Measurements from ENCODE around the gene INTS7.

GRCh38 chr1:211891708-211892107 is 143.6 kb downstream of the INTS7 start:
- TF ChIP-seq CTCF (conservative IDR thresholded peaks at IDR 0.05; ENCODE audit: low read depth, low read length) (no peak), USF2 (IDR thresholded peaks at IDR 0.05; ENCODE audit: low read depth, low read length) (no peak), POLR2A (IDR thresholded peaks at IDR 0.05; ENCODE audit: low read depth, low read length) (no peak), MAZ (IDR thresholded peaks at IDR 0.05; ENCODE audit: borderline replicate concordance, low read depth, low read length) (no peak), BHLHE40 (IDR thresholded peaks at IDR 0.05; ENCODE audit: low read depth, low read length) (no peak), MXI1 (IDR thresholded peaks at IDR 0.05; ENCODE audit: borderline replicate concordance, low read depth, low read length) (no peak), RAD21 (IDR thresholded peaks at IDR 0.05; ENCODE audit: low read length) (no peak), NFE2L2 (IDR thresholded peaks at IDR 0.05; ENCODE audit: low read depth, low read length) (no peak), SMC3 (IDR thresholded peaks at IDR 0.05; ENCODE audit: low read depth, low read length) (no peak), RFX5 (IDR thresholded peaks at IDR 0.05; ENCODE audit: low read depth, low read length) (no peak), ELK1 (IDR thresholded peaks at IDR 0.05; ENCODE audit: borderline replicate concordance, low read depth, low read length) (no peak), CHD1 (IDR thresholded peaks at IDR 0.05; ENCODE audit: low read depth, low read length) (no peak), CEBPB (IDR thresholded peaks at IDR 0.05; ENCODE audit: low read depth, low read length) (no peak)

Measured in IMR-90 (cell line).